GM21576 (cell line): ENCODE data around the gene TRIOBP.

Experiments
- ATAC-seq: cut with Tn5 transposase; IDR thresholded peaks from one replicate; pipeline ENCODE4 v1.9.1; 2021; ENCODE audit warnings: mild to moderate bottlenecking, moderate library complexity; ENCODE audit not compliant: unreplicated experiment

Gene TRIOBP

DNA sequence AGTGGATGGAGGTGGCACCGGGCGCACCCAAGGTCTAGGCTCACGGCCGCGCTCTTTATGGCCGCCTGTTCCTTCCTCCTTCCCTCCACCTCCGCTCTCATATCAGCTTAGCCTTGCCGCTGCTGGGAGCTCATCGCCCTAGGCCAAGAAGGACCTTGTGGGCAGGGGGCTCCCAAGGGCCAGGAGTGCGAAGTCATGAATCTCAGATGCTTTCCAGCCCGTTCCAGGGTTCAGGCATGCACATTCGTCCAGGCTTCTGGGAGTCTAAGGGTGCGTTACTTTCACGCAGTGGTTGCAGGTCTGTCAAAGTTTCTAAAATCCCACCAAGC, 122.2 kb downstream of the TRIOBP start:
- no peak for ATAC-seq

DNA sequence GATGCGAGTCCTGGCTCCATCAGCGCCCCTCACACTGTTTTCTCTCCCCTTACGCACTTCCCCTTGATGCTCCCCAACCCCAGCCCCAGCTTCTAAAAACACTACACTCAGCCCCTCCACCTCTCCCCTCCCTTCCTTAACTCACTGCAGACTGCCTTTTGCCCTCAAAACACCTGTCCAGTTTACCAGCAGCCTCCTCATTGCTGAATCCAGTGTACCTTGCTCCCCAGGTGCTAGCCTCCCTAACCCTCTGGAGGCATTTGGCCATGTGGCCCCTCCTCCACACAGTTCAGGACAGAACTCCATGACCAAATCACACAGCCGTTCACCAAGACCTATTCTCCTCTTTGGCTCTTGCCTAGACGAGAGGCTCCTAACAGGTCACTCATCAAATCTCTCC, 123.5 kb downstream of the TRIOBP start:
- no peak for ATAC-seq

DNA sequence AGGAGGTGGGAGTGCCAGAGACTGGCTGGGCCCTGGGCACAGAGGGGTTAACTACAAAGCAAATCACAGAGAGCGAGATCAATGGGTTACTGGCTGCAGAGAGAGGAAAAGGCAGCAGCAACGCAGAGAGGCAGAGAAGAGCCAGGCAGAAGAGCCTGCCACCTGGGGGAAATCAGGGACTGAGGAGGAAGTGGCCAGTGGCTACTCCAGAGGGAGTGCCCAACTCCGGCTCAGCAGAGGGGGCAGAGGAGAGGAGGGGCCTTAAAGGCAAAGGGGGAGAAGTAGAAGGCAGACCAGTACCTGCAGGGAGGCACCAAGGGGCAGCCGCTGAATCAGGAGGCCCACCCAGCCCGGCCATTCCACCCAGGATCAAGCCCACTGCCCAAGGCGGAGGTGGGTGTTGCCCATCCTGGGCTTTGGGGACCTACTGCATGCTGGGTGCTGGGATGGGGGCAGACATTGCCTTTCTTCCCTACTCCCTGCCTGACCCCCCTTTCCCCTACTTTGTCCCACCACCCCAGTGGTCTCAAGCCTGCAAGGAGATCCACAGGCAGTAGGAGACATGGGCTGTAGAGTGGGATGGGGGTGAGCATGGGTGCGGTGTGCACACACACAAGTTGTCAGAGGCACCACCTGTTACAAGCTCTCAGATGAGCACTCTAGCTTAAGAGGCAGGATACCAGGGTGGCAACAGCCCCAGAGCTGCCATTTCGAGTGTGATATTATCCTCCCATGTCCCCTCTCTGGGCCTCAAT, 125.4 kb downstream of the TRIOBP start:
- no peak for ATAC-seq

DNA sequence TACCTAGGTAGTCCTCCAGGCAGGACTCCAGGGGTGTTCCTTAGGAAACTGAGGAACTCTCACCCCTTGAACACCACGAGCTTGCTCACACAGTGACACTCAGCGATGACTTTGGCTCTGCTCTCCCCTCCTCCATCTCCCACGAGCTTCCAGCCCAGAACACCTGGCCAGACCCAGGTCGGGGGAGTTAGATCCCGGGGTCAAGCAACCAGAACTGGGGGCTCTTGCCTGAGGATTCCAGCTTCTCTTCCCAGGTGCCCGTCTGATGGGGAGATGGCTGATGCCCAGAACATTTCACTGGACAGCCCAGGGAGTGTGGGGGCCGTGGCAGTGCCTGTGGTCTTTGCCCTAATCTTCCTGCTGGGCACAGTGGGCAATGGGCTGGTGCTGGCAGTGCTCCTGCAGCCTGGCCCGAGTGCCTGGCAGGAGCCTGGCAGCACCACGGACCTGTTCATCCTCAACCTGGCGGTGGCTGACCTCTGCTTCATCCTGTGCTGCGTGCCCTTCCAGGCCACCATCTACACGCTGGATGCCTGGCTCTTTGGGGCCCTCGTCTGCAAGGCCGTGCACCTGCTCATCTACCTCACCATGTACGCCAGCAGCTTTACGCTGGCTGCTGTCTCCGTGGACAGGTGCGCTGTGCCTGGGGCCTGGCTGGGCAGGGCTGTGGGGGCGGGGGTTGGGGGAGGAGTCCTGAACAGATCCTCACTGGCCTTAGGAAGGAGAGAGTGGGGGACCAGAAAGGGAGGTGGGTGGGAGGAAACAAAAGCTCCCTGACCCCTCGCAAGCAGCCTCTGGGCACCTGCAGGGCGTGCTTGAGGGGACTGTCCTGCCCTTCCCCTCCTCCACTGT, 126.5 kb downstream of the TRIOBP start, which contains the start of gene GALR3:
GALR3 (plus strand) TSS at position 249 of the 852 bp plus-strand sequence; CDS start at position 274, 25 bp downstream.
- ATAC-seq = no peak

DNA sequence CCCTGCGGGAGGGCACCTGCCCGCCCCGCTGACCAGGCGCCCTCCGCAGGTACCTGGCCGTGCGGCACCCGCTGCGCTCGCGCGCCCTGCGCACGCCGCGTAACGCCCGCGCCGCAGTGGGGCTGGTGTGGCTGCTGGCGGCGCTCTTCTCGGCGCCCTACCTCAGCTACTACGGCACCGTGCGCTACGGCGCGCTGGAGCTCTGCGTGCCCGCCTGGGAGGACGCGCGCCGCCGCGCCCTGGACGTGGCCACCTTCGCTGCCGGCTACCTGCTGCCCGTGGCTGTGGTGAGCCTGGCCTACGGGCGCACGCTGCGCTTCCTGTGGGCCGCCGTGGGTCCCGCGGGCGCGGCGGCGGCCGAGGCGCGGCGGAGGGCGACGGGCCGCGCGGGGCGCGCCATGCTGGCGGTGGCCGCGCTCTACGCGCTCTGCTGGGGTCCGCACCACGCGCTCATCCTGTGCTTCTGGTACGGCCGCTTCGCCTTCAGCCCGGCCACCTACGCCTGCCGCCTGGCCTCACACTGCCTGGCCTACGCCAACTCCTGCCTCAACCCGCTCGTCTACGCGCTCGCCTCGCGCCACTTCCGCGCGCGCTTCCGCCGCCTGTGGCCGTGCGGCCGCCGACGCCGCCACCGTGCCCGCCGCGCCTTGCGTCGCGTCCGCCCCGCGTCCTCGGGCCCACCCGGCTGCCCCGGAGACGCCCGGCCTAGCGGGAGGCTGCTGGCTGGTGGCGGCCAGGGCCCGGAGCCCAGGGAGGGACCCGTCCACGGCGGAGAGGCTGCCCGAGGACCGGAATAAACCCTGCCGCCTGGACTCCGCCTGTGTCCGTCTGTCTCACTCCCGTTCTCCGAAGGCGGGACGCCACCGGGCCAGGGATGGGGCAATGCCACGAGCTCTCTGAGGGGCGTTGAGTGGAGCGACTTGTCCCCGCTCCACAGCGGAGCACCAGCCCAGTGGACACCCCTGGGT, 128.1 kb downstream of the TRIOBP start:
- ATAC-seq = no peak
